ENCODE results near the gene TMEM61. TPM values are rescaled to one million over a fixed set of nuclear protein-coding genes. Genes with fewer than 3 reads are reported as not detected.
"Not testable (repeated sequence)": the region's sequence is repeated elsewhere in the genome, so short reads cannot be mapped to it uniquely, and the experiment has no call there.

The TMEM61 gene
- total RNA-seq, 3 donors from 2014 or later, result 4.9 to 17.9 (median 8.5) TPM

DNA sequence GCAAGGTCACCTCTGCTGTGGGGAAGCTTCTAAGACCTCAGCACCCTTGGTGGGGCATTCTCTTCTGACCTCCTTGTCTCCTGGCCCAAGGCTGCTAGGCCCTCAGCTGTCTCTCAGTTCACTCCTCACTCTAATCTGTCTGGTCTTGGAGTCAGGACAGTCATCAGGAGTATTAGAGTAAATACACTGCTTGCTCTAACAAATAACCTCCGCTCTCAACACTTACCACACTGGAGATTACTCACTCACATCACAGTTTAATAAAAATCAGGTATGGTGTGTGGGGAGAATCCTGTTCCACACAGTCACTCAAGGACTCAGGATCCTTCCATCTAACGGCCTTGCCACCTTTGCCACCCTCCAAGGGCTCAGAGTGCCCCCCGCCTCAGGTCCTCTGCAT is 26.6 kb upstream of the TMEM61 start:
- intact Hi-C loops (cut with DNase I, micrococcal nuclease), result loop anchor here in 1 of 2 donors (5.0 kb wide), 1 partner anchor 43 kb away; the partner anchor contains the start of gene BSND
- peaks cover 8% of the 10 kb centered on the region for H3K4me1 ChIP-seq (ENCODE audit: low read depth)
- TF ChIP-seq, protein P1, sequence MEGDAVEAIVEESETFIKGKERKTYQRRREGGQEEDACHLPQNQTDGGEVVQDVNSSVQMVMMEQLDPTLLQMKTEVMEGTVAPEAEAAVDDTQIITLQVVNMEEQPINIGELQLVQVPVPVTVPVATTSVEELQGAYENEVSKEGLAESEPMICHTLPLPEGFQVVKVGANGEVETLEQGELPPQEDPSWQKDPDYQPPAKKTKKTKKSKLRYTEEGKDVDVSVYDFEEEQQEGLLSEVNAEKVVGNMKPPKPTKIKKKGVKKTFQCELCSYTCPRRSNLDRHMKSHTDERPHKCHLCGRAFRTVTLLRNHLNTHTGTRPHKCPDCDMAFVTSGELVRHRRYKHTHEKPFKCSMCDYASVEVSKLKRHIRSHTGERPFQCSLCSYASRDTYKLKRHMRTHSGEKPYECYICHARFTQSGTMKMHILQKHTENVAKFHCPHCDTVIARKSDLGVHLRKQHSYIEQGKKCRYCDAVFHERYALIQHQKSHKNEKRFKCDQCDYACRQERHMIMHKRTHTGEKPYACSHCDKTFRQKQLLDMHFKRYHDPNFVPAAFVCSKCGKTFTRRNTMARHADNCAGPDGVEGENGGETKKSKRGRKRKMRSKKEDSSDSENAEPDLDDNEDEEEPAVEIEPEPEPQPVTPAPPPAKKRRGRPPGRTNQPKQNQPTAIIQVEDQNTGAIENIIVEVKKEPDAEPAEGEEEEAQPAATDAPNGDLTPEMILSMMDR (IDR thresholded peaks at IDR 0.05), result no peak
- H3K36me3 ChIP-seq (ENCODE audit: low read depth), result no peaks in the 10 kb centered on the region
- ATAC-seq, result no peak
- peaks cover 8% of the 10 kb centered on the region for H3K9me3 ChIP-seq
- no peak for DNase-seq
- H3K4me3 ChIP-seq, result no peak overlapping the region

- peaks cover 8% of the 10 kb centered on the region for H3K9me3 ChIP-seq
- ATAC-seq, result peak; percentile 73
- H3K4me1 ChIP-seq (ENCODE audit: low read depth), result peaks cover 5% of the 10 kb centered on the region
- DNase-seq, result no peak
- no peak overlapping the region for H3K4me3 ChIP-seq
- intact Hi-C loops (cut with DNase I, micrococcal nuclease), result no loop called here
- no peaks in the 10 kb centered on the region for H3K36me3 ChIP-seq (ENCODE audit: low read depth)
- TF ChIP-seq, protein P1 (IDR thresholded peaks at IDR 0.05), result no peak
Measured at GRCh38 chr1:54955359-54955758, 25.1 kb upstream of the TMEM61 start.

- ATAC-seq (no peak), DNase-seq (no peak)
- no peaks in the 10 kb centered on the region for H3K4me1 ChIP-seq (ENCODE audit: low read depth)
- no peaks in the 10 kb centered on the region for H3K36me3 ChIP-seq (ENCODE audit: low read depth)
- peaks cover 8% of the 10 kb centered on the region for H3K9me3 ChIP-seq
- intact Hi-C loops (cut with DNase I, micrococcal nuclease), result no loop called here
- H3K4me3 ChIP-seq, result no peak overlapping the region
- TF ChIP-seq, protein P1 (IDR thresholded peaks at IDR 0.05), result no peak
Measured at GRCh38 chr1:54956726-54957125, 23.7 kb upstream of the TMEM61 start.

GRCh38 chr1:54959241-54959640 is 21.2 kb upstream of the TMEM61 start:
- TF ChIP-seq, protein P1 (IDR thresholded peaks at IDR 0.05), result no peak
- DNase-seq (no peak), ATAC-seq (no peak)
- H3K36me3 ChIP-seq (ENCODE audit: low read depth), result no peaks in the 10 kb centered on the region
- intact Hi-C loops (cut with DNase I, micrococcal nuclease), result no loop called here
- no peak overlapping the region for H3K4me3 ChIP-seq
- H3K9me3 ChIP-seq, result peaks cover 8% of the 10 kb centered on the region
- no peaks in the 10 kb centered on the region for H3K4me1 ChIP-seq (ENCODE audit: low read depth)

DNA sequence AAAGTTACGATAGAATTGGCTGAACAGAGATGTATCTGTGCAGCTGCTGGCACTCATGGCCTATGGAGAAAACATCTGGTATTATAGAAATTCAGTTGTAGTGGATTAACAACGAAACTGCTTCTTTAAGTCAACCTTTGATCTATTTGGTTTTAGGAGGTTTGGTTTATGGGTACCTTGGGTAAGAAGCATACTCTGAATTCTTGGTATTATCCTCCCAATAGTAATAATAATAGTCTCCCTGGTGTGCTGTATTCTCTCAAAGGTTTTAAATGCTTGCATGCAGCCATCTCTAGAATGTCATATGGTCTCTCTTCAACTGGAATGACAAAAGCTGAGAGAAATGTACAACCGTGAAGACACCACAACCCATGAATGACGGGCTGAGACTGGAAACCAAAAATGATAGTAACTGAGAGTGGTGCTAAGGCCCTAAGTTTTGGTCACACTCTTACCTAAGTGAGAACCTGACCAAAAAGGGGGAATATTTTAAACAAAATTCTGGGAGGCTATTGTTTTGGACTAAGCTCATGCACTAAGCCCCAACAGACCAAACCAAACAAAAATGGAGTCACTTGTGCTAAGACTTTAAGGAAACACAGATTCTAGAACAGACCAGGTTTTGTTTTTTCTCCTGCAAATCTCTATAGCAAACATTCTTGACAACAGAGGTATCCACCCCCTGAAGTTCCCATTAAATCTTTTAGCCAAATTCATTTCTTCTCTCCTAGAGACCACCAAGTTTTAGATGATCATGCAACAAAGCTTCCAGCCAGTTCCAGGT is 17.6 kb upstream of the TMEM61 start:
- intact Hi-C loops (cut with DNase I, micrococcal nuclease), result no loop called here
- no peaks in the 10 kb centered on the region for H3K4me1 ChIP-seq (ENCODE audit: low read depth)
- peaks cover 5% of the 10 kb centered on the region for H3K9me3 ChIP-seq
- ATAC-seq (no peak), DNase-seq (no peak)
- H3K4me3 ChIP-seq, result no peak overlapping the region
- H3K36me3 ChIP-seq (ENCODE audit: low read depth), result no peaks in the 10 kb centered on the region
- TF ChIP-seq, protein P1 (IDR thresholded peaks at IDR 0.05), result no peak

DNA sequence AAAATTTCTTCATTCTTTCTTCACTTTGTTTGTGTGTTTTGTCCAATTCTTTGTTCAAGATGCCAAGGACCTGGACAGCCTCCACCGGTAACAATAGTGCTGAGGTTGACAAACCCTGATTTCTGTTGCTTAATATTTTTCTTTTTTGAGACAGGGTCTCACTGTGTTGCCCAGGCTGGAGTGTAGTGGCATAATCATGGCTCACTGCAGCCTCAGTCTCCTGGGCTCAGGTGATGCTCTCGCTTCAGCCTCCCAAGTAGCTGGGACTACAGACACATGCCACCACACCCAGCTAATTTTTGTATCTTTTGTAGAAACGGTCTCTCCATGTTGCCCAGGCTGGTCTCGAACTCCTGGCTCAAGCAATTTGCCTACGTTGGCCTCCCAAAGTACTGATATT is 16.6 kb upstream of the TMEM61 start:
- intact Hi-C loops (cut with DNase I, micrococcal nuclease); DNase-seq: not testable (repeated sequence)

More for the DNA sequence above, 16.6 kb upstream of the TMEM61 start:
- not testable (repeated sequence) for ATAC-seq; H3K4me1 ChIP-seq (ENCODE audit: low read depth); H3K9me3 ChIP-seq; H3K4me3 ChIP-seq; H3K36me3 ChIP-seq (ENCODE audit: low read depth)

All from mucosa of descending colon (tissue), 3 donors.